ENCODE results near the gene OAS2. TPM values are rescaled to one million over a fixed set of nuclear protein-coding genes. Genes with fewer than 3 reads are reported as not detected.
A peak's percentile ranks its signal among the peaks of the same experiment; 100 is the strongest.

OAS2 gene
- total and polyA plus RNA-seq, 2 of the 4 experiments (the other 2 are of a cell fraction): under 0.01 TPM; not detected in 1

- Histone ChIP-seq H4K91ac (ENCODE audit: insufficient read depth, low read depth, low read length) (no peak overlapping the region), H2BK20ac (ENCODE audit: low read depth, low read length) (no peak overlapping the region), H3K4me1 (ENCODE audit: control insufficient read depth, insufficient read depth, low read length) (no peaks in the 10 kb centered on the region), H2AFZ (replicated peaks; ENCODE audit: low read length, poor library complexity) (no peak overlapping the region), H3K9me1 (ENCODE audit: insufficient read depth, low read length) (no peaks in the 10 kb centered on the region), H3K36me3 (ENCODE audit: control insufficient read depth, insufficient read depth, low read length) (no peaks in the 10 kb centered on the region), H2BK15ac (ENCODE audit: low read depth, low read length) (no peak overlapping the region), H2BK120ac (ENCODE audit: low read depth, low read length) (no peak overlapping the region), H2AK5ac (ENCODE audit: low read depth, low read length) (no peak overlapping the region), H3K14ac (replicated peaks; ENCODE audit: low read depth, low read length) (no peak overlapping the region), H3K27me3 (ENCODE audit: control insufficient read depth, insufficient read depth, low read length) (peaks cover 5% of the 10 kb centered on the region), H3K79me1 (ENCODE audit: low read depth in 1 of 2, low read length in 2 of 2) (no peaks in the 10 kb centered on the region), H3K56ac (ENCODE audit: extremely low read depth, insufficient read depth, low read length) (no peak overlapping the region), H3K18ac (ENCODE audit: low read depth, low read length) (no peak overlapping the region), H4K8ac (ENCODE audit: low read depth in 2 of 2, low read length in 2 of 2) (no peak overlapping the region), H3K27ac (ENCODE audit: insufficient read depth, low read length) (no peak overlapping the region), H3K4ac (ENCODE audit: low read depth, low read length) (no peak overlapping the region), H3K9me3 (ENCODE audit: control insufficient read depth, insufficient read depth, low read length) (no peaks in the 10 kb centered on the region), H2AK9ac (replicated peaks; ENCODE audit: low read depth, low read length, poor library complexity) (no peak overlapping the region), H4K20me1 (ENCODE audit: insufficient read depth, low read length) (no peaks in the 10 kb centered on the region), H3K4me2 (ENCODE audit: low read depth, low read length) (no peak overlapping the region), H3K9ac (ENCODE audit: low read depth, low read length) (no peak overlapping the region), H2BK5ac (ENCODE audit: low read depth, low read length, poor library complexity, severe bottlenecking) (no peak overlapping the region), H4K5ac (ENCODE audit: low read depth, low read length) (no peak overlapping the region), H3K4me3 (ENCODE audit: insufficient read depth, low read depth, low read length) (no peak overlapping the region), H3K23ac (ENCODE audit: low read depth, low read length) (no peak overlapping the region)
- no peak for TF ChIP-seq POLR2A (IDR thresholded peaks at IDR 0.05; ENCODE audit: low read depth, low read length)
- TF ChIP-seq CTCF (conservative IDR thresholded peaks at IDR 0.05; ENCODE audit: low read depth, low read length): 0 out of 2 replicates have a peak, but pooled peaks have one; percentile 4
- ChIA-PET POLR2A (ENCODE audit: unreplicated experiment) (no interaction called here), CTCF (interaction anchor here (2.1 kb wide), 1 partner anchor 103 kb away, joined by 8 read pairs; no protein-coding TSS in a partner anchor)
- DNase-seq (no peak), ATAC-seq (ENCODE audit: low read depth) (no peak)
- in situ Hi-C loops (cut with MboI; ENCODE audit: low sequenced_read_pairs) (loop anchor here (5.0 kb wide), 1 partner anchor 122 kb away; no protein-coding TSS in a partner anchor), dilution Hi-C loops (cut with HindIII; ENCODE audit: low sequenced_read_pairs, unreplicated experiment) (no loop called here), intact Hi-C loops (cut with micrococcal nuclease) (loop anchor here (2.0 kb wide), 1 partner anchor 377 kb away; no protein-coding TSS in a partner anchor)
- 9% methylated on average over 7 of the region's 11 CpGs; no CpG with 5 or more reads in 1 of the 2 experiments for WGBS, 2 experiments (ENCODE audit: extremely low coverage in 2 of 2, insufficient read length in 1 of 2)
- no TSS peak for BruUV-seq (replicated peaks)
These were observed 71.8 kb downstream of the OAS2 start for GRCh38 chr12:113049976-113050742.
